ENCODE measurements around the gene ROR1.

The ROR1 gene

GRCh38 chr1:63859480-63860275 is 85.9 kb downstream of the ROR1 start:
- no peak for DNase-seq

- DNase-seq = no peak
These were observed 87.4 kb downstream of the ROR1 start for GRCh38 chr1:63861052-63861691.

- DNase-seq = no peak
These were observed 89.3 kb downstream of the ROR1 start for GRCh38 chr1:63863145-63863544.

GRCh38 chr1:63864224-63864641 is 90.4 kb downstream of the ROR1 start:
- DNase-seq = no peak

- DNase-seq = no peak
These were observed 91.7 kb downstream of the ROR1 start for GRCh38 chr1:63865561-63865960.

- DNase-seq = no peak
These were observed 92.3 kb downstream of the ROR1 start for GRCh38 chr1:63866084-63866483.

GRCh38 chr1:63867429-63868176 is 93.8 kb downstream of the ROR1 start:
- no peak for DNase-seq

GRCh38 chr1:63868268-63868781 is 94.5 kb downstream of the ROR1 start:
- no peak for DNase-seq

GRCh38 chr1:63870152-63870551 is 96.3 kb downstream of the ROR1 start:
- DNase-seq = no peak

GRCh38 chr1:63871463-63871862 is 97.6 kb downstream of the ROR1 start:
- no peak for DNase-seq

- DNase-seq = no peak
These were observed 99.9 kb downstream of the ROR1 start for GRCh38 chr1:63873751-63874150.

- DNase-seq = no peak
These were observed 100.6 kb downstream of the ROR1 start for GRCh38 chr1:63874278-63874880.

GRCh38 chr1:63875636-63876035 is 101.8 kb downstream of the ROR1 start:
- no peak for DNase-seq

GRCh38 chr1:63877021-63877767 is 103.4 kb downstream of the ROR1 start:
- no peak for DNase-seq

GRCh38 chr1:63877816-63878215 is 104.0 kb downstream of the ROR1 start:
- no peak for DNase-seq

GRCh38 chr1:63878932-63879331 is 105.1 kb downstream of the ROR1 start:
- DNase-seq = no peak

GRCh38 chr1:63880958-63881576 is 107.2 kb downstream of the ROR1 start:
- DNase-seq = no peak

GRCh38 chr1:63882048-63882704 is 108.4 kb downstream of the ROR1 start:
- no peak for DNase-seq

GRCh38 chr1:63883494-63884235 is 109.8 kb downstream of the ROR1 start:
- no peak for DNase-seq

- no peak for DNase-seq
These were observed 110.7 kb downstream of the ROR1 start for GRCh38 chr1:63884486-63884885.

- no peak for DNase-seq
These were observed 112.1 kb downstream of the ROR1 start for GRCh38 chr1:63885899-63886298.

All from activated effector memory CD4-positive, alpha-beta T cell treated with anti-CD3 and anti-CD28 coated beads, Interleukin-2, amount 50 U/mL, for 16 hours (primary cell).